Neural progenitor cell (in vitro differentiated cells): ENCODE results near the gene DYNC1LI1.

ENCODE experiments used
- EZH2 ChIP-seq: fragments of 200-600 bp; sonication (generic); IDR thresholded peaks from 2 replicates; pipeline ENCODE4 v1.6.1; 2017; ENCODE audit warnings: antibody characterized with exemption, mild to moderate bottlenecking, moderate library complexity
- TF ChIP-seq, protein P1 (sequence below): fragments of 200-600 bp; sonication (generic); IDR thresholded peaks from 2 replicates; pipeline ENCODE4 v1.5.1; 2017; ENCODE audit warnings: antibody characterized with exemption, mild to moderate bottlenecking

- TF ChIP-seq, protein P1, sequence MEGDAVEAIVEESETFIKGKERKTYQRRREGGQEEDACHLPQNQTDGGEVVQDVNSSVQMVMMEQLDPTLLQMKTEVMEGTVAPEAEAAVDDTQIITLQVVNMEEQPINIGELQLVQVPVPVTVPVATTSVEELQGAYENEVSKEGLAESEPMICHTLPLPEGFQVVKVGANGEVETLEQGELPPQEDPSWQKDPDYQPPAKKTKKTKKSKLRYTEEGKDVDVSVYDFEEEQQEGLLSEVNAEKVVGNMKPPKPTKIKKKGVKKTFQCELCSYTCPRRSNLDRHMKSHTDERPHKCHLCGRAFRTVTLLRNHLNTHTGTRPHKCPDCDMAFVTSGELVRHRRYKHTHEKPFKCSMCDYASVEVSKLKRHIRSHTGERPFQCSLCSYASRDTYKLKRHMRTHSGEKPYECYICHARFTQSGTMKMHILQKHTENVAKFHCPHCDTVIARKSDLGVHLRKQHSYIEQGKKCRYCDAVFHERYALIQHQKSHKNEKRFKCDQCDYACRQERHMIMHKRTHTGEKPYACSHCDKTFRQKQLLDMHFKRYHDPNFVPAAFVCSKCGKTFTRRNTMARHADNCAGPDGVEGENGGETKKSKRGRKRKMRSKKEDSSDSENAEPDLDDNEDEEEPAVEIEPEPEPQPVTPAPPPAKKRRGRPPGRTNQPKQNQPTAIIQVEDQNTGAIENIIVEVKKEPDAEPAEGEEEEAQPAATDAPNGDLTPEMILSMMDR = no peak
- no peak for TF ChIP-seq EZH2
Observed at GRCh38 chr3:32481791-32482631, 88.6 kb downstream of the DYNC1LI1 start.
